GM12873 (cell line): Measurements from ENCODE around the gene ZFR.

Source experiments
- CTCF ChIP-seq: IDR thresholded peaks from 2 replicates; pipeline ENCODE4 v1.5.1; 2012; ENCODE audit warnings: low read depth, mild to moderate bottlenecking, moderate library complexity, low read length, control low read depth; ENCODE audit not compliant: insufficient read depth; ENCODE audit errors: missing control alignments

Gene ZFR

GRCh38 chr5:32421075-32421474 lies 23.5 kb downstream of the ZFR start:
- no peak for TF ChIP-seq CTCF

- TF ChIP-seq CTCF, result no peak
Measured at GRCh38 chr5:32420506-32420905, 24.0 kb downstream of the ZFR start.

GRCh38 chr5:32419791-32420190 lies 24.7 kb downstream of the ZFR start:
- no peak for TF ChIP-seq CTCF

GRCh38 chr5:32413466-32414263 lies 30.9 kb downstream of the ZFR start:
- no peak for TF ChIP-seq CTCF

- no peak for TF ChIP-seq CTCF
Measured at GRCh38 chr5:32410630-32411029, 33.9 kb downstream of the ZFR start.

GRCh38 chr5:32406650-32407049 lies 37.9 kb downstream of the ZFR start:
- TF ChIP-seq CTCF, result no peak

- TF ChIP-seq CTCF, result no peak
Measured at GRCh38 chr5:32405507-32405906, 39.0 kb downstream of the ZFR start.
